ENCODE measurements around the gene KLF11.

The KLF11 gene

DNA sequence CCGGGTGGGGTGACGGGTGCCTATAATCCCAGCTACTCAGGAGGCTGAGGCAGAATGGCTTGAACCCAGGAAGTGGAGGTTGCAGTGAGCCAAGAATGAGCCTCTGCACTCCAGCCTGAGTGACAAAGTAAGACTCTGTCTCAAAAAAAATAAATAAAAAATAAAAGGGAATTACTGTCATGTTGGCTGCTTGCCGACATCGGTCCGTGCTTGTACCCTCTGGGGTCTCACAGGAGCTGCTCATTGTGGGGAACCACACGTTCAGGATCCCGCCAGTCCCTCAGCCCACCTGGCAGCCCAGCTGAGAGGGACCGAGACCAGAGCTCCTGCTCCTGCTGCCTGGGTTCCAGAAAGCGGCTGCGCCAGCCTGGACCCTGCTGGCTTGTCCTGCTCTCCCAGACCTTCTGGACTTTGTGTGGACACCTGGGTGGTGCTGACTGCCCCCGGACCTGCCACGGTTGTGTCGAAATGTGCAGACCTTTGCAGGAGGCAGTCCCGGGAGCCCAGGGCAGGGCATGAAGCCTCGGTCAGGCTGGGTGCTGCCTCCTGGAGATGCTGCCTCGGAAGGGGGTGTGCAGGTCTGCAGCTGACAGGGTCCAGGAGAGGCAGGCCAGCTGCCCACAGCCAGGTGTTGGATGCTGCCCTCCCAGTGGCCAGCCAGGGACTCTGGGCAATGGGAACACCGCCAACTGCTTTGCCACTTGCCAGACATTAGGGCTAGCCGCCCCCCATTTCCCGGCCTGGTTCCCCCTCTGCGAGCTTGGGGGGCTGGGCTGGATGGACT, 16.4 kb downstream of the KLF11 start:
- Histone ChIP-seq H3K79me2 (ENCODE audit: control insufficient read depth, low read length) (no peaks in the 10 kb centered on the region), H3K4me2 (ENCODE audit: low read length) (no peak overlapping the region), H3K4me1 (ENCODE audit: control insufficient read depth, low read length) (no peaks in the 10 kb centered on the region), H3K9me2 (replicated peaks; ENCODE audit: control insufficient read depth, low read length) (no peaks in the 10 kb centered on the region), H3K36me3 (ENCODE audit: control insufficient read depth, low read length) (no peaks in the 10 kb centered on the region), H3F3A (ENCODE audit: control insufficient read depth, insufficient read depth) (no peaks in the 10 kb centered on the region), H3K4me3 (ENCODE audit: low read length) (no peak overlapping the region), H3K27ac (ENCODE audit: low read depth, low read length) (no peak overlapping the region), H3K27me3 (ENCODE audit: control insufficient read depth, low read length) (peaks cover 2% of the 10 kb centered on the region), H4K20me1 (ENCODE audit: control insufficient read depth, insufficient read depth, low read depth, low read length) (no peaks in the 10 kb centered on the region), H3K9me3 (ENCODE audit: control insufficient read depth, insufficient read depth, low read length) (no peaks in the 10 kb centered on the region)
- TF ChIP-seq, protein P1, sequence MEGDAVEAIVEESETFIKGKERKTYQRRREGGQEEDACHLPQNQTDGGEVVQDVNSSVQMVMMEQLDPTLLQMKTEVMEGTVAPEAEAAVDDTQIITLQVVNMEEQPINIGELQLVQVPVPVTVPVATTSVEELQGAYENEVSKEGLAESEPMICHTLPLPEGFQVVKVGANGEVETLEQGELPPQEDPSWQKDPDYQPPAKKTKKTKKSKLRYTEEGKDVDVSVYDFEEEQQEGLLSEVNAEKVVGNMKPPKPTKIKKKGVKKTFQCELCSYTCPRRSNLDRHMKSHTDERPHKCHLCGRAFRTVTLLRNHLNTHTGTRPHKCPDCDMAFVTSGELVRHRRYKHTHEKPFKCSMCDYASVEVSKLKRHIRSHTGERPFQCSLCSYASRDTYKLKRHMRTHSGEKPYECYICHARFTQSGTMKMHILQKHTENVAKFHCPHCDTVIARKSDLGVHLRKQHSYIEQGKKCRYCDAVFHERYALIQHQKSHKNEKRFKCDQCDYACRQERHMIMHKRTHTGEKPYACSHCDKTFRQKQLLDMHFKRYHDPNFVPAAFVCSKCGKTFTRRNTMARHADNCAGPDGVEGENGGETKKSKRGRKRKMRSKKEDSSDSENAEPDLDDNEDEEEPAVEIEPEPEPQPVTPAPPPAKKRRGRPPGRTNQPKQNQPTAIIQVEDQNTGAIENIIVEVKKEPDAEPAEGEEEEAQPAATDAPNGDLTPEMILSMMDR (IDR thresholded peaks at IDR 0.05; ENCODE audit: low read depth, low read length, poor library complexity, severe bottlenecking), result no peak
- TF ChIP-seq EZH2phosphoT487 (IDR thresholded peaks at IDR 0.05; ENCODE audit: borderline replicate concordance, low read length), result no peak

DNA sequence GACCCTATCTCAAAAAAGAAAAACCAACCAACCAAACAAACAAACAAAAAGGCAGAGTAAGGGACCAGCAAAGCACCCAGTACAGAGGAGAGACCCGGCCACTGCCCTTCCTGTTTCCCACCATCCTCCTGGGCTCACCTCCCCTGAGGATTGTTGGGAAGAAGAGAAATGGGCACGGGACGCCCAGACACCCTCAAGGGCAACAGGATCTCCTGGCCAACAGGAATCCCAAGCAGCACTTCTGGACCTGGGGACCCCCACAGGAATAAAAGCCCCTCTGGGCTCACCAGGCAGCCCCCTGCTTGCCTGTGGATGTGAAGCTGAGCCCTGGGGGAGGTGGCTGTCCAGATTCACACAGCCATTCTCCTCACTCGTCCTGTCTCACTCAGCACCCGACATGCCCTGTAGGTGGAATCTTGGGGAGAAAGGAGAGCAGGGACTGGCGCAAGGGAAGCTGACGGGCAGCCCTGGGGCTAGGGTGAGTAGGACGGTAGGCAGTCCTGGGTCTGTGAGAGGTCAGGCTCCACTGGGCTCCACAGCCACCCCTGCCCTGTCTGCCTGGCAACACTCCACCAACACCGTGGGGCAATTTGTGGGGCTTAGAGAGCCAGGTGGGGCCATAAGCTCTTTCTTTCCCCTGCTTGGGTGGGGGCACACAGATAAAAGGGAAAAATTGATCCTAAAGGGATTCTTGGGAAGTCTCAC, 18.0 kb downstream of the KLF11 start:
- no peaks in the 10 kb centered on the region for H3K4me1 ChIP-seq (ENCODE audit: control insufficient read depth, low read length)
- no peaks in the 10 kb centered on the region for H3F3A ChIP-seq (ENCODE audit: control insufficient read depth, insufficient read depth)

DNA sequence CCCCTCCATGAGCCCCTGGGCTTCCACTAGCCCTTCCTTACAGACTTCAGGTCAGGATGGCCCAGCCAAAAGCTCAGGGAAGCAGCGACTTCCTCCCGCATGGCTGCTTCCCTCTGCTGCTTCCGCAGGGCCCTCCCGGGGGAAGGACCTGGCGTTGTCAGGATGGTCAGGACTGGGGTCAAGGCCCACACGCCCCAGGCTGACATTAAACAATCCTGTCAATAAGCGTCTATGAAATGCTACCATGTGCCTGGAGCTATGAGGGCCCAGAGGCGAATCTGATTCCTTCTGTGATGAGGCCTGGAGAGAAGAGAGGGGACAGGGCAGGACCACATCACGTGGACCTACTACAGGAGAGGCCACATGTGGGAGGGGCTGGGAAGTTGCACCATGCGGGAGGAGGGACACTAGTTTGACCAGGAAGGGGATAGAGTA, 19.6 kb downstream of the KLF11 start:
- no peaks in the 10 kb centered on the region for H4K20me1 ChIP-seq (ENCODE audit: control insufficient read depth, insufficient read depth, low read depth, low read length)
- H3K27me3 ChIP-seq (ENCODE audit: control insufficient read depth, low read length), result no peaks in the 10 kb centered on the region
- H3K27ac ChIP-seq (ENCODE audit: low read depth, low read length), result no peak overlapping the region
- H3K36me3 ChIP-seq (ENCODE audit: control insufficient read depth, low read length), result no peaks in the 10 kb centered on the region
- TF ChIP-seq, protein P1 (IDR thresholded peaks at IDR 0.05; ENCODE audit: low read depth, low read length, poor library complexity, severe bottlenecking), result no peak
- no peak for TF ChIP-seq EZH2phosphoT487 (IDR thresholded peaks at IDR 0.05; ENCODE audit: borderline replicate concordance, low read length)
- no peak overlapping the region for H3K4me3 ChIP-seq (ENCODE audit: low read length)
- H3K4me1 ChIP-seq (ENCODE audit: control insufficient read depth, low read length), result no peaks in the 10 kb centered on the region
- no peak overlapping the region for H3K4me2 ChIP-seq (ENCODE audit: low read length)
- H3K9me2 ChIP-seq (replicated peaks; ENCODE audit: control insufficient read depth, low read length), result no peaks in the 10 kb centered on the region
- no peaks in the 10 kb centered on the region for H3F3A ChIP-seq (ENCODE audit: control insufficient read depth, insufficient read depth)
- no peaks in the 10 kb centered on the region for H3K9me3 ChIP-seq (ENCODE audit: control insufficient read depth, insufficient read depth, low read length)
- H3K79me2 ChIP-seq (ENCODE audit: control insufficient read depth, low read length), result no peaks in the 10 kb centered on the region

More for the DNA sequence above, 18.0 kb downstream of the KLF11 start:
- Histone ChIP-seq H3K9me2 (replicated peaks; ENCODE audit: control insufficient read depth, low read length) (no peaks in the 10 kb centered on the region), H3K27ac (ENCODE audit: low read depth, low read length) (no peak overlapping the region), H3K9me3 (ENCODE audit: control insufficient read depth, insufficient read depth, low read length) (no peaks in the 10 kb centered on the region), H3K4me3 (ENCODE audit: low read length) (no peak overlapping the region), H4K20me1 (ENCODE audit: control insufficient read depth, insufficient read depth, low read depth, low read length) (no peaks in the 10 kb centered on the region), H3K4me2 (ENCODE audit: low read length) (no peak overlapping the region), H3K36me3 (ENCODE audit: control insufficient read depth, low read length) (no peaks in the 10 kb centered on the region), H3K79me2 (ENCODE audit: control insufficient read depth, low read length) (no peaks in the 10 kb centered on the region), H3K27me3 (ENCODE audit: control insufficient read depth, low read length) (no peaks in the 10 kb centered on the region)
- TF ChIP-seq, protein P1 (IDR thresholded peaks at IDR 0.05; ENCODE audit: low read depth, low read length, poor library complexity, severe bottlenecking), result no peak
- no peak for TF ChIP-seq EZH2phosphoT487 (IDR thresholded peaks at IDR 0.05; ENCODE audit: borderline replicate concordance, low read length)

Data from DOHH2 (cell line).